Endodermal cell (in vitro differentiated cells): ENCODE measurements around the gene BIRC7. TPM values are rescaled to one million over a fixed set of nuclear protein-coding genes. Genes with fewer than 3 reads are reported as not detected.

Source experiments
- DNase-seq: peaks from one replicate; pipeline ENCODE4 v3.0.0-alpha.2; 2017
- H3K27ac ChIP-seq: 2 replicates; pipeline ENCODE4 v1.5.1; 2013; ENCODE audit warnings: mild to moderate bottlenecking, low read depth, low read length, moderate library complexity
- H3K27me3 ChIP-seq: 2 replicates; pipeline ENCODE4 v1.6.1; 2013; ENCODE audit warnings: mild to moderate bottlenecking, low read length, moderate library complexity; ENCODE audit not compliant: insufficient read depth, control insufficient read depth, poor library complexity, severe bottlenecking
- H3K36me3 ChIP-seq: 2 replicates; pipeline ENCODE4 v1.7.0; 2013; ENCODE audit warnings: mild to moderate bottlenecking, low read length, moderate library complexity; ENCODE audit not compliant: control insufficient read depth, insufficient read depth
- H3K4me1 ChIP-seq: one replicate; pipeline ENCODE4 v1.7.0; 2013; ENCODE audit warnings: low read length; ENCODE audit not compliant: control insufficient read depth, insufficient read depth
- H3K4me3 ChIP-seq: 2 replicates; pipeline ENCODE4 v1.5.1; 2013; ENCODE audit warnings: mild to moderate bottlenecking, low read length, moderate library complexity
- H3K9ac ChIP-seq: 2 replicates; pipeline ENCODE4 v1.6.1; 2013; ENCODE audit warnings: mild to moderate bottlenecking, low read length, moderate library complexity; ENCODE audit not compliant: poor library complexity, severe bottlenecking; ENCODE audit errors: extremely low read depth
- H3K9me3 ChIP-seq: 2 replicates; pipeline ENCODE4 v1.6.1; 2013; ENCODE audit warnings: mild to moderate bottlenecking, low read length, moderate library complexity; ENCODE audit not compliant: control insufficient read depth
- H3K27ac Mint-ChIP-seq: 2 replicates; pipeline ENCODE4 v1.8.0; 2020; ENCODE audit warnings: mixed read lengths
- H3K27me3 Mint-ChIP-seq: 2 replicates; pipeline ENCODE4 v1.8.0; 2021; ENCODE audit warnings: mild to moderate bottlenecking, mixed read lengths; ENCODE audit not compliant: insufficient read depth
- H3K36me3 Mint-ChIP-seq: 2 replicates; pipeline ENCODE4 v1.8.0; 2020; ENCODE audit warnings: low read depth, mixed read lengths
- H3K4me1 Mint-ChIP-seq: 2 replicates; pipeline ENCODE4 v1.8.0; 2020; ENCODE audit warnings: mixed read lengths
- H3K4me3 Mint-ChIP-seq: 2 replicates; pipeline ENCODE4 v1.8.0; 2020; ENCODE audit warnings: mild to moderate bottlenecking, moderate library complexity, mixed read lengths
- H3K9me3 Mint-ChIP-seq: 2 replicates; pipeline ENCODE4 v1.8.0; 2020; ENCODE audit warnings: mild to moderate bottlenecking, mixed read lengths
- CTCF ChIP-seq: fragments of 200-600 bp; sonication (generic); conservative IDR thresholded peaks from 2 replicates; pipeline ENCODE4 v1.5.0; 2021; ENCODE audit warnings: antibody characterized with exemption, mild to moderate bottlenecking
- WGBS, 2 experiments: methylation state at CpG; one replicate each; pipeline versions ENCODE4 v1.1.5 to v1.1.7; 2013; ENCODE audit warnings: missing lambda C conversion rate in 2 of 2, mixed read lengths in 1 of 2; ENCODE audit not compliant: insufficient coverage in 1 of 2, insufficient read length in 1 of 2; 5-methylcytosine and 5-hydroxymethylcytosine counted together
- total RNA-seq, 2 donors: library from RNA; stranded (reverse); fragmentation: NEBNext Ultra II Directional in 1 of 2; extraction: Animal tissue kit (Norgen Biotek cat#: 25700) in 1 of 2; gene quantifications; 2 replicates in 1 of 2; 3 replicates in 1 of 2; pipeline ENCODE4 v1.2.1, GENCODE V29; 2021

BIRC7 gene
- total RNA-seq, 2 donors from 2014 or later: not detected

GRCh38 chr20:63232235-63233060 lies 3.3 kb upstream of the BIRC7 start:
- TF ChIP-seq CTCF: no peak
- Histone ChIP-seq H3K9ac (no peak overlapping the region), H3K4me3 (no peak overlapping the region), H3K9me3 (no peaks in the 10 kb centered on the region), H3K4me1 (no peaks in the 10 kb centered on the region), H3K27me3 (no peaks in the 10 kb centered on the region), H3K36me3 (no peaks in the 10 kb centered on the region), H3K27ac (no peak overlapping the region)
- H3K36me3 Mint-ChIP-seq: no peaks in the 10 kb centered on the region
- no peak overlapping the region for H3K27ac Mint-ChIP-seq
- 68 to 72% methylated on average over 6 to 18 of the region's 18 CpGs for WGBS, 2 experiments
- peaks cover 12% of the 10 kb centered on the region for H3K4me1 Mint-ChIP-seq
- no peak for DNase-seq
- no peak overlapping the region for H3K4me3 Mint-ChIP-seq
- peaks cover 2% of the 10 kb centered on the region for H3K27me3 Mint-ChIP-seq
- no peaks in the 10 kb centered on the region for H3K9me3 Mint-ChIP-seq

- DNase-seq: no peak
- Mint-ChIP-seq H3K4me1 (peaks cover 12% of the 10 kb centered on the region), H3K27me3 (peaks cover 2% of the 10 kb centered on the region), H3K4me3 (no peak overlapping the region), H3K9me3 (no peaks in the 10 kb centered on the region), H3K36me3 (no peaks in the 10 kb centered on the region), H3K27ac (no peak overlapping the region)
- Histone ChIP-seq H3K4me1 (no peaks in the 10 kb centered on the region), H3K27ac (no peak overlapping the region), H3K9ac (no peak overlapping the region), H3K4me3 (no peak overlapping the region), H3K9me3 (no peaks in the 10 kb centered on the region), H3K36me3 (no peaks in the 10 kb centered on the region), H3K27me3 (no peaks in the 10 kb centered on the region)
- 82% methylated on average over 3 of the region's 3 CpGs for WGBS, 2 experiments
- no peak for TF ChIP-seq CTCF
Measured at GRCh38 chr20:63233061-63233344, 2.7 kb upstream of the BIRC7 start.

GRCh38 chr20:63233924-63234323 lies 1.8 kb upstream of the BIRC7 start:
- Mint-ChIP-seq H3K4me1 (peaks cover 12% of the 10 kb centered on the region), H3K27ac (no peak overlapping the region)
- no peak overlapping the region for H3K27ac ChIP-seq

More at GRCh38 chr20:63233924-63234323, 1.8 kb upstream of the BIRC7 start:
- Mint-ChIP-seq H3K27me3 (no peaks in the 10 kb centered on the region), H3K4me3 (no peak overlapping the region), H3K36me3 (no peaks in the 10 kb centered on the region), H3K9me3 (no peaks in the 10 kb centered on the region)
- no peak overlapping the region for H3K9ac ChIP-seq
- 85 to 93% methylated on average over 11 to 17 of the region's 17 CpGs for WGBS, 2 experiments
- no peak for TF ChIP-seq CTCF
- DNase-seq: no peak
- no peak overlapping the region for H3K4me3 ChIP-seq
- H3K27me3 ChIP-seq: no peaks in the 10 kb centered on the region
- H3K4me1 ChIP-seq: no peaks in the 10 kb centered on the region
- H3K36me3 ChIP-seq: no peaks in the 10 kb centered on the region
- no peaks in the 10 kb centered on the region for H3K9me3 ChIP-seq
